DOHH2 (cell line): ENCODE results near the gene ORAI2.
"Not testable (repeated sequence)": the region's sequence is repeated elsewhere in the genome, so short reads cannot be mapped to it uniquely, and the experiment has no call there.

ENCODE experiments used
- EZH2phosphoT487 ChIP-seq: fragments of 200-600 bp; sonication (generic); IDR thresholded peaks from 2 replicates; pipeline ENCODE4 v1.6.1; 2017; ENCODE audit warnings: borderline replicate concordance, mild to moderate bottlenecking, antibody characterized with exemption, low read length, moderate library complexity, mixed read lengths
- TF ChIP-seq, protein P1 (sequence below): fragments of 200-600 bp; sonication (generic); IDR thresholded peaks from one replicate; pipeline ENCODE4 v1.5.1; 2014; ENCODE audit warnings: antibody characterized with exemption, mild to moderate bottlenecking, low read depth, low read length; ENCODE audit not compliant: poor library complexity, severe bottlenecking

DNA sequence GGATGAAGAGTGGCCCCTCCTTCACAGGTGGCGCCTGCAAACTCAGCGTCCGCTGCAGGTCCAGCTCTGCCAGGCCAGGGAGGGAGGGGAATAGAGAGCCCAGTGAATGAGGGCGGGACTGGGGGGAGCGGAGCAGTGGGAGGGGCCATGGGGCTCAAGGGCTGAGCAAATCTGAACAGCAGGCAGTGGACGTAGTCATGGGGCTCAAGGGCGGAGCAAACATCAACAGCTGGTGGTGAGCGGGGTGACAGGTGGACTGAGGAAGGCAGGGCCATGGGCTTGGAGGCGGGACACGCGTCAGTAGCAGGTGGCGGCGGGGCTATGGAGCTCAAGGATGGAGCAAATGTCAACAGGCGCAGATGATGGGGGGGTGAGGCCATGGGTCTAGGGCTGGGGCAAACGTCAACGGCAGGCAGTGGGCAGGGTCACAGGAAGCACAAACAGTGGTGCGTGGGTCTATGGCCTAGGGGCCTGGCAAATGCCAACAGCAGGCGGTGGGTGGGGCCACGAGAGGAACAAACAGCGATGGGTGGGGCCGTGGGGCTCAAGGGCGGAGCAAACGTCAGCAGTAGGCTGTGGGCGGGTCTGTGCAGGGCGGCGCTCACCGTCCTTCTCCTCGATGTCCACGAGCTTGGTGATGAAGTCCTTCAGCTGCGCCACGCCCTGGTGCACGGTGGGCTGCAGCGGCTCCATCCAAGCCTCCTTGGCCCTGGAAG is 60.0 kb downstream of the ORAI2 start:
- TF ChIP-seq, protein P1, sequence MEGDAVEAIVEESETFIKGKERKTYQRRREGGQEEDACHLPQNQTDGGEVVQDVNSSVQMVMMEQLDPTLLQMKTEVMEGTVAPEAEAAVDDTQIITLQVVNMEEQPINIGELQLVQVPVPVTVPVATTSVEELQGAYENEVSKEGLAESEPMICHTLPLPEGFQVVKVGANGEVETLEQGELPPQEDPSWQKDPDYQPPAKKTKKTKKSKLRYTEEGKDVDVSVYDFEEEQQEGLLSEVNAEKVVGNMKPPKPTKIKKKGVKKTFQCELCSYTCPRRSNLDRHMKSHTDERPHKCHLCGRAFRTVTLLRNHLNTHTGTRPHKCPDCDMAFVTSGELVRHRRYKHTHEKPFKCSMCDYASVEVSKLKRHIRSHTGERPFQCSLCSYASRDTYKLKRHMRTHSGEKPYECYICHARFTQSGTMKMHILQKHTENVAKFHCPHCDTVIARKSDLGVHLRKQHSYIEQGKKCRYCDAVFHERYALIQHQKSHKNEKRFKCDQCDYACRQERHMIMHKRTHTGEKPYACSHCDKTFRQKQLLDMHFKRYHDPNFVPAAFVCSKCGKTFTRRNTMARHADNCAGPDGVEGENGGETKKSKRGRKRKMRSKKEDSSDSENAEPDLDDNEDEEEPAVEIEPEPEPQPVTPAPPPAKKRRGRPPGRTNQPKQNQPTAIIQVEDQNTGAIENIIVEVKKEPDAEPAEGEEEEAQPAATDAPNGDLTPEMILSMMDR: not testable (repeated sequence)
- not testable (repeated sequence) for TF ChIP-seq EZH2phosphoT487
